Peyer's patch (tissue), 4 donors: ENCODE measurements around the gene PRKAR2A.
"Not testable (repeated sequence)": the region's sequence is repeated elsewhere in the genome, so short reads cannot be mapped to it uniquely, and the experiment has no call there.

Source experiments
- CTCF ChIP-seq, 6 experiments: fragments of 450-650 bp in 4 of 6; fragments of 200-600 bp in 2 of 6; sonication (generic) in 1 of 6; IDR thresholded peaks; one replicate each; pipeline ENCODE4 v1.5.1; 2017 to 2019; ENCODE audit warnings: antibody characterized with exemption in 6 of 6, mild to moderate bottlenecking in 3 of 6, moderate library complexity in 1 of 6
- POLR2A ChIP-seq, 2 donors: fragments of 450-650 bp; IDR thresholded peaks; one replicate each; pipeline ENCODE4 v1.5.1; 2017; ENCODE audit warnings: antibody characterized with exemption in 2 of 2, mild to moderate bottlenecking in 2 of 2, moderate library complexity in 2 of 2

- TF ChIP-seq CTCF, POLR2A (IDR thresholded peaks at IDR 0.05): not testable (repeated sequence)
Observed at GRCh38 chr3:48725185-48725855, 122.4 kb downstream of the PRKAR2A start.
